NCI-H345 treated with DMSO at 0.1 percent for 48 hours (cell line): ENCODE data around the gene ABCB4.

Experiments
- DNase-seq: peaks from one replicate; lab custom pipeline; 2025; ENCODE audit not compliant: unreplicated experiment; lab: John Stamatoyannopoulos, UW

ABCB4 gene

DNA sequence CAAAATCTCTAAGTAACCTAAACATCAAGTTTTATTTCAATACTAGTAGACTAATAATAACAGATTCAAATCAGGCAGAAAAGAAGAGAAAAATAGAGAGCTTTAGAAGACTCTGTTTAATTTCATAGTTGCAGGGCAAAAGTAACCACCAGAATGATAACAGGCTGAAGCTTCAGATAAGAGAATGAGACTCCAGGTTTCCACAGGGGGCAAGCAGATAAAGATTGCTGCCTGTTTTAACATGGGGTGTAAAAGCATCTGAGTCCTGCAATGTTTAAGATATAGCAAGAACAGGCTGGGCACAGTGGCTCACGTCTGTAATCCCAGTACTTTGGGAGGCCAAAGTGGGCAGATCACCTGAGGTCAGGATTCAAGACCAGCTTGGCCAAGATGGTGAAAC is 119.0 kb downstream of the ABCB4 start:
- DNase-seq: no peak

DNA sequence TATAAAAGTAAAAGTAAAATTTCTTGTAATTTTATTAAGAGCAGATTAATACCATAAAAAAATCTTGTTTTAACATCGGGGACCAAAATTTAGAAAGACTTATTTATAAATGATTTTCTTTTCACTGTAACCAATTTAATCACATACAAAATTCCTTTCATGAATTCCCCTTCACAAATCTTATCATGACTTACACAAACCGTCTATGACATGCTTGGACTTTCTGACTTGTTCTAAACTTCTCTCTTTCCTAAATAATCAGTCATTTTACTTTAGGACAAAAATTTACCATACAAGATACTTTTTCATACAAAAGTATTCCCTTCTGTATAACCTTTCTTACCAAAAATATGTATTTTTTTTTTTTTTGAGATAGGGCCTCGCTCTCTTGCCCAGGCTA is 120.7 kb downstream of the ABCB4 start:
- no peak for DNase-seq
